ENCODE data around the gene TNNI2.

The TNNI2 gene

DNA sequence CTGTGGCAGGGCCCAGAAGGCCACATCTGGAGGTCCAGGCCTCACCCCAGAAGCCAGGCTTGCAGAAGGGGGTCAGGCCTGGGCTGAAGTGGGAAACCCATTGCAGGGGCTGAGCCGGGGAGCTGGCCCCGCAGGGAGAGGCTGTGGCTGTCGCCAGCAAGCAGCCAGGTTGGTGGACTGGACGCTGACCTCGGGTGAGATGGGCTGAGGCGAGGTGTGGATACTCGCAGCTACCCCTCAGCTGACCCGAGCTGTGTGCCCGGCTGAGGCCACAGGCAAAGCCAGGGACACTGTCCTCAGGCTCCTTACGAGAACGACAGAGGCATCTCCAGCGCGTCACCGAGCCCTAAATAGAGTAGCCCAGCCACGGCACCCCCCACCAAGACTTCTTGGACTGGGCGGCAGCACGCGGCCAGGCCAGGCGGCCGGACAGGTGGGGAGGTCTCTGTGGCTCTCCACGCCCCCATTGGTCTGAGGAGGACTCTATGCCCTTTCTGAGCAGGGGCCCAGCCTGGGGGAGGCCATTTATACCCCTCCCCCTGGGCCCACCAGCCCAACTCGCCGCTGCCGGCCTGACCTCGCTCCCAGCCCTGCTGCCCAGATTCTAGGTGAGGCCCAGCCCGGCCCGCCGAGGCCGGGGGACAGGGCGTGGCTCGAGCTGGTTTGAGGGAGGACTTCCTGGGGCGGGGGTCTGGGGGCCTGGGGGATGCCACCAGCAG, at the start of gene TNNI2:
TNNI2 (plus strand) TSS at position 556 of the 719 bp plus-strand sequence. CDS start 716 bp downstream, outside the sequence.
- TF ChIP-seq, protein P1, sequence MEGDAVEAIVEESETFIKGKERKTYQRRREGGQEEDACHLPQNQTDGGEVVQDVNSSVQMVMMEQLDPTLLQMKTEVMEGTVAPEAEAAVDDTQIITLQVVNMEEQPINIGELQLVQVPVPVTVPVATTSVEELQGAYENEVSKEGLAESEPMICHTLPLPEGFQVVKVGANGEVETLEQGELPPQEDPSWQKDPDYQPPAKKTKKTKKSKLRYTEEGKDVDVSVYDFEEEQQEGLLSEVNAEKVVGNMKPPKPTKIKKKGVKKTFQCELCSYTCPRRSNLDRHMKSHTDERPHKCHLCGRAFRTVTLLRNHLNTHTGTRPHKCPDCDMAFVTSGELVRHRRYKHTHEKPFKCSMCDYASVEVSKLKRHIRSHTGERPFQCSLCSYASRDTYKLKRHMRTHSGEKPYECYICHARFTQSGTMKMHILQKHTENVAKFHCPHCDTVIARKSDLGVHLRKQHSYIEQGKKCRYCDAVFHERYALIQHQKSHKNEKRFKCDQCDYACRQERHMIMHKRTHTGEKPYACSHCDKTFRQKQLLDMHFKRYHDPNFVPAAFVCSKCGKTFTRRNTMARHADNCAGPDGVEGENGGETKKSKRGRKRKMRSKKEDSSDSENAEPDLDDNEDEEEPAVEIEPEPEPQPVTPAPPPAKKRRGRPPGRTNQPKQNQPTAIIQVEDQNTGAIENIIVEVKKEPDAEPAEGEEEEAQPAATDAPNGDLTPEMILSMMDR (IDR thresholded peaks at IDR 0.05; ENCODE audit: low read depth, low read length): no peak
- no peak within 1 kb of the TSS for H3K4me3 ChIP-seq (replicated peaks in 1 of 2; ENCODE audit: low read depth in 2 of 2, low read length in 2 of 2)
- no peak for DNase-seq (ENCODE audit: low read depth in 2 of 2)

DNA sequence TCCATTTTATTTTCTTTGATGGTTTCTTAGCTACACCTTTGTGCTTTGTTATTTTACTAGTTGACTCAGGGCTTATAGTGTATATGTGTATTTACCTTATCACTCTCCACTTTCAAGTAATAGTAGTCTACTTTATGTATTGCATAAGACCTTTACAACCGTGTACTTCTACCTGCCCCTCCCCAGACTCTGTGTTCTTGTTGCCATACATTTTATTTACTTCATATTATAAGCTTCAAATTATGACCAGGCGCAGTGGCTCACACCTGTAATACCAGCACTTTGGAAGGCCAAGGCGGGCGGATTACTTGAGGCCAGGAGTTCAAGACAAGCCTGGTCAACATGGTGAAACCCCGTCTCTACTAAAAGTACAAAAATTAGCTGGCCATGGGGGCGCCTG, 46.9 kb upstream of the TNNI2 start:
- no peak for DNase-seq (ENCODE audit: low read depth in 2 of 2)
- TF ChIP-seq, protein P1 (IDR thresholded peaks at IDR 0.05; ENCODE audit: low read depth, low read length): no peak
- no peak overlapping the region for H3K4me3 ChIP-seq (replicated peaks in 1 of 2; ENCODE audit: low read depth in 2 of 2, low read length in 2 of 2)

GRCh38 chr11:1792461-1792860, 46.3 kb upstream of the TNNI2 start:
- DNase-seq (ENCODE audit: low read depth in 2 of 2): no peak
- TF ChIP-seq, protein P1 (IDR thresholded peaks at IDR 0.05; ENCODE audit: low read depth, low read length): no peak
- no peak overlapping the region for H3K4me3 ChIP-seq (replicated peaks in 1 of 2; ENCODE audit: low read depth in 2 of 2, low read length in 2 of 2)

DNA sequence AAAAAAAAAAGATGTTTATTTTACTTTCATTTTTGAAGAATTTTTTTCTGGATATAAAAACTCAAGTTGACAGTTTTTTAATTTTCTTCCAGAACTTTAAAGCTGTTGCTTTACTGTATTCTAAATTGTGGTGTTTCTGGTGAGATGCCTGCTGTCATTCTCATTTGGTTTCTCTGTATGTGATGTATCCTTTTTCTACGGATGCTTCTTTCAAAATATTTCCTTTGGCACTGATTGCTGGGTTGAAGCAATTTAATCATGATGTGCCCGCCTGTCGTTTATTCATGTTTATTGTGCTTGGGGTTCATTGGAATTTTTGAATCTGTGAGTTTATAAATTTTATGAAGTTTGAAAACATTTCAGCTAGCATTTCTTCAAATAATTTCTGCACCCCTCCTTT, 45.7 kb upstream of the TNNI2 start:
- TF ChIP-seq, protein P1 (IDR thresholded peaks at IDR 0.05; ENCODE audit: low read depth, low read length): no peak
- H3K4me3 ChIP-seq (replicated peaks in 1 of 2; ENCODE audit: low read depth in 2 of 2, low read length in 2 of 2): no peak overlapping the region
- DNase-seq (ENCODE audit: low read depth in 2 of 2): no peak

- TF ChIP-seq, protein P1 (IDR thresholded peaks at IDR 0.05; ENCODE audit: low read depth, low read length): no peak
Measured at GRCh38 chr11:1796413-1797011, 42.3 kb upstream of the TNNI2 start.

DNA sequence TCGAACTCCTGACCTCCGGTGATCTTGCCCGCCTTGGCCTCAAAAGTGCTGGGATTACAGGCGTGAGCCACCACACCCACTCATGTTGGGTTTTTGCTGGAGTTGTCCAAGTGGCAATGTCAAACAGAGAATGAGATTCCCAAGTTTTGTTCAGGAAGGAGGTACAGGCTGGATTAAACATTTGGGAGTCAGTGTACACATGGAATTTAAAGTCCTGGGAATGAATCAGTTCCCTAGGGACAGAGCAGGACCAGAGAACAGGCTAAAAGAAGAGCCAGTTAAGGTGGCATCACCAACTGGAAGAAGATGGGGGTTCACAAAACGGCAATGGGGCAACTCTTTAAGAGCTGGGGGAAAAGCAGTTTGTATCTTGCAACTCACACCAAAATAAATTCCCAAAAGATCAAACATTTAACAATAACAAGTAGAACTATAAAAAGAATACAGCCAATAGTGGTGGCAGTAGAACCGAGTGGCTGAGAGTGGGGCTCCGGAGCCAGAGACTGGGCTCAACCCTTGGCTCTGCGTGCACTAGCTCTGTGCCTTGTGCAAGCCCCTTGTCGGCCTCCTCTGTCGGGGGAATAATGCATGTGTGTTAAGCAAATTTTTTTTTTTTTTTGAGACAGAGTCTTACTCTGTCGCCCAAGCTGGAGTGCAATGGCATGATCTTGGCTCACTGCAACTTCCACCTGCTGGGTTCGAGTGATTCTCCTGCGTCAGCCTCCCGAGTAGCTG, 41.2 kb upstream of the TNNI2 start:
- no peak for DNase-seq (ENCODE audit: low read depth in 2 of 2)
- no peak overlapping the region for H3K4me3 ChIP-seq (replicated peaks in 1 of 2; ENCODE audit: low read depth in 2 of 2, low read length in 2 of 2)
- TF ChIP-seq, protein P1 (IDR thresholded peaks at IDR 0.05; ENCODE audit: low read depth, low read length): no peak

More at GRCh38 chr11:1796413-1797011, 42.3 kb upstream of the TNNI2 start:
- DNase-seq (ENCODE audit: low read depth in 2 of 2): no peak
- no peak overlapping the region for H3K4me3 ChIP-seq (replicated peaks in 1 of 2; ENCODE audit: low read depth in 2 of 2, low read length in 2 of 2)

Measured in cardiac fibroblast (primary cell).